K562 (cell line): ENCODE measurements around the gene EGR1. TPM values are rescaled to one million over a fixed set of nuclear protein-coding genes. Genes with fewer than 3 reads are reported as not detected.

Source experiments
- ARID4B ChIP-seq: sonication (generic); formaldehyde crosslinking; IDR thresholded peaks from 2 replicates; pipeline ENCODE4 v1.8.0; 2022; ENCODE audit warnings: mild to moderate bottlenecking, missing genetic modification reagents
- ATF1 ChIP-seq, 2 experiments: fragments of 450-650 bp in 1 of 2; IDR thresholded peaks; 2 replicates each; pipeline ENCODE4 v1.6.1; 2016; ENCODE audit warnings: missing compliant biosample characterization in 1 of 2, missing genetic modification characterization in 1 of 2
- ATF7 ChIP-seq: fragments of 450-650 bp; IDR thresholded peaks from 2 replicates; pipeline ENCODE4 v1.7.1; 2014; ENCODE audit warnings: mild to moderate bottlenecking, moderate library complexity
- BACH1 ChIP-seq: fragments of 200-800 bp; sonication (Bioruptor generic); IDR thresholded peaks from 2 replicates; pipeline ENCODE4 v1.6.1; 2016; ENCODE audit warnings: missing genetic modification characterization, missing compliant biosample characterization
- BCOR ChIP-seq: fragments of 450-650 bp; IDR thresholded peaks from 2 replicates; pipeline ENCODE4 v1.6.1; 2016
- BRCA1 ChIP-seq, 2 experiments: fragments of 450-650 bp in 1 of 2; sonication (generic) in 1 of 2; formaldehyde crosslinking in 1 of 2; IDR thresholded peaks; 2 replicates each; pipeline versions ENCODE4 v1.5.0 to v1.6.1; 2017 to 2020; ENCODE audit warnings: mild to moderate bottlenecking in 1 of 2, missing genetic modification reagents in 1 of 2
- E2F1 ChIP-seq: sonication (generic); formaldehyde crosslinking; IDR thresholded peaks from 2 replicates; pipeline ENCODE4 v1.8.1; 2023; ENCODE audit warnings: mild to moderate bottlenecking, missing genetic modification reagents, moderate library complexity
- ERF ChIP-seq: fragments of 450-650 bp; formaldehyde crosslinking; IDR thresholded peaks from 2 replicates; pipeline ENCODE4 v1.4.0; 2020; ENCODE audit warnings: mild to moderate bottlenecking, mixed read lengths
- JUNB ChIP-seq: fragments of 450-650 bp; formaldehyde crosslinking; conservative IDR thresholded peaks from 2 replicates; pipeline ENCODE4 v1.4.0; 2020; ENCODE audit warnings: mild to moderate bottlenecking
- MCM5 ChIP-seq: fragments of 450-650 bp; IDR thresholded peaks from 2 replicates; pipeline ENCODE4 v1.6.1; 2016; ENCODE audit warnings: low read depth
- NCOA2 ChIP-seq, 2 experiments: fragments of 450-650 bp; IDR thresholded peaks; 2 replicates each; pipeline ENCODE4 v1.6.1; 2018; ENCODE audit warnings: mild to moderate bottlenecking in 2 of 2, moderate library complexity in 1 of 2; ENCODE audit not compliant: partially characterized antibody in 2 of 2
- NFATC3 ChIP-seq: fragments of 450-650 bp; IDR thresholded peaks from 2 replicates; pipeline ENCODE4 v1.6.1; 2017; ENCODE audit warnings: mild to moderate bottlenecking
- RAD21 ChIP-seq, 2 experiments: fragments of 250-450 bp in 1 of 2; fragments of 450-650 bp in 1 of 2; sonication (Bioruptor Pico) in 1 of 2; formaldehyde crosslinking in 1 of 2; IDR thresholded peaks in 1 of 2; conservative IDR thresholded peaks in 1 of 2; 2 replicates each; pipeline versions ENCODE4 v1.4.0 to v1.8.0; 2020 to 2022; ENCODE audit warnings: mild to moderate bottlenecking in 2 of 2, moderate library complexity in 1 of 2
- RBM25 ChIP-seq: fragments of 200-400 bp; formaldehyde crosslinking; IDR thresholded peaks from 2 replicates; pipeline ENCODE4 v1.6.1; 2018; ENCODE audit warnings: low read length, low read depth, moderate library complexity; ENCODE audit not compliant: severe bottlenecking
- RFX5 ChIP-seq: IDR thresholded peaks from 2 replicates; pipeline ENCODE4 v1.6.1; 2011; ENCODE audit warnings: low read depth, mild to moderate bottlenecking, improper control_type of control experiment, low read length
- SMC3 ChIP-seq: conservative IDR thresholded peaks from 2 replicates; pipeline ENCODE4 v1.6.1; 2011; ENCODE audit warnings: low read depth, low read length, improper control_type of control experiment; ENCODE audit not compliant: insufficient read depth
- SP2 ChIP-seq: IDR thresholded peaks from 2 replicates; pipeline ENCODE4 v1.6.1; 2011; ENCODE audit warnings: mild to moderate bottlenecking, low read depth, low read length, moderate library complexity; ENCODE audit not compliant: poor library complexity, severe bottlenecking; ENCODE audit errors: extremely low read depth
- TCF7 ChIP-seq: sonication (generic); IDR thresholded peaks from 2 replicates; pipeline ENCODE4 v1.6.1; 2016; ENCODE audit warnings: antibody characterized with exemption, borderline replicate concordance
- ZBED1 ChIP-seq: IDR thresholded peaks from 2 replicates; pipeline ENCODE4 v1.6.1; 2014
- ZFP36 ChIP-seq: fragments of 150-350 bp; IDR thresholded peaks from 2 replicates; pipeline ENCODE4 v1.6.1; 2018; ENCODE audit warnings: low read length, low read depth; ENCODE audit not compliant: partially characterized antibody
- ZNF134 ChIP-seq: fragments of 250-450 bp; sonication (Bioruptor Pico); conservative IDR thresholded peaks from 2 replicates; pipeline ENCODE4 v1.4.0; 2020
- ZNF217 ChIP-seq: sonication (generic); formaldehyde crosslinking; IDR thresholded peaks from 2 replicates; pipeline ENCODE4 v1.8.0; 2022; ENCODE audit warnings: mild to moderate bottlenecking, missing genetic modification reagents
- ZNF644 ChIP-seq: fragments of 200-800 bp; sonication (Bioruptor generic); IDR thresholded peaks from 2 replicates; pipeline ENCODE4 v1.6.1; 2016; ENCODE audit warnings: low read depth, missing genetic modification characterization, missing compliant biosample characterization
- ZNF699 ChIP-seq: fragments of 250-450 bp; sonication (Bioruptor Pico); IDR thresholded peaks from 2 replicates; pipeline ENCODE4 v1.8.0; 2021; ENCODE audit warnings: mild to moderate bottlenecking, moderate library complexity; ENCODE audit not compliant: insufficient replicate concordance
- polyA plus RNA-seq, 8 experiments: library from polyadenylated mRNA; depleted of rRNA in 4 of 8; stranded (reverse) in 5 of 8; unstranded in 3 of 8; fragments of >200 nt; fragmentation: Nextera tagmentation in 2 of 8; fragmentation: Illumina TruSeq in 1 of 8; extraction: Ambion mirVana in 2 of 8; extraction: Trizol in 1 of 8; gene quantifications; 2 replicates each; pipeline versions ENCODE4 v1.2.1 to v1.2.3, GENCODE V29; 2011 to 2014; ENCODE audit warnings: inconsistent platforms in 1 of 8, missing spikeins in 1 of 8
- total RNA-seq, 7 experiments: library from RNA; depleted of rRNA in 6 of 7; stranded (reverse); fragments of >200 nt in 6 of 7; fragmentation: Illumina TruSeq in 2 of 7; extraction: Trizol in 2 of 7; gene quantifications; 2 replicates each; pipeline versions ENCODE4 v1.2.1 to v1.2.3, GENCODE V29; 2011 to 2021; ENCODE audit warnings: low replicate concordance in 1 of 7

The EGR1 gene
- total and polyA plus RNA-seq, 9 of the 15 experiments (the other 6 are each of a cell fraction or from before 2014, with no cell fraction given): 1.3 to 132 (median 21.5) TPM

DNA sequence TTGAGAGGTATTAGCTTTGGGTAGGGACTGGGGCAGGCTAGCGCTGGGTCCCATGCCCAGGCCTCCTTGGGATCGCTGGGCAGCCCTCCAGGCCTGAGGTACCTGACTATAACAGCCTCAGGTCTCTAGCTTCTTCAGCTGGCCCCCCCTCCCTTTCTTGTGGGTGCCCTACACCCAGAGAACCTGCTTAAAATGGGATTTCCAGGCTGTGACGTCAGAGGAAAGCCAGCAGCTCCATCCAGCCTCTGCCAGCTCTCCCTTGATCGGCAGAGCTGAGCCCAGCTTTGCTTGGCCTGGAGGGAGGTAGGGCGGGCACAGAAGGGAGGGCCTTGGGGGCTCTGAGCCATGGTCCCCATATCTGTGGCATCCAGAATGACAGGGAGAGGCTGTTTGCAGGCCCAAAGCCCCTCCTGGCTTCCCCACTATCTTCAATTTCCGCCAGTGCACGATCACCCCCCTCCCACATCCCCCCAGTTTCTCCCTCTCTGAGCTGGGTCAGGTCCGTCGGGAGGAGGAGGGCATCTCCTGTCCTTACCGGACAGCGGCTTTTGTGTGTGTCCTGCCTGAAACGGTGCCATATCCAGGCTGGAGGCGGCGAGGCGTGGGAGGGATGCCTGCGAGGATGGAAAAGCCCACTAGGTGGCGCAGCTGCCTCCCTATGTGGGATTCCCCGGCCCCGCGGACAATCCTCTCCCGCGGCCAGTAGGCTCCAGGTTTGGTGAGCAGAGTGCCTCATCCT, 15.6 kb upstream of the EGR1 start (continued):
- TF ChIP-seq E2F1 (CRISPR knock-in tag) (0 out of 2 replicates have a peak, but pooled peaks have one; percentile 39), ERF (CRISPR knock-in tag) (no peak), ZNF217 (no peak), ATF1 (CRISPR knock-in tag; IDR thresholded peaks at IDR 0.05) (no peak), ATF1 (tag; IDR thresholded peaks at IDR 0.05) (peak; percentile 65), SP2 (no peak), NFATC3 (no peak), ZNF134 (CRISPR knock-in tag) (no peak), RFX5 (no peak), BRCA1 (IDR thresholded peaks at IDR 0.05) (no peak), BRCA1 (CRISPR knock-in tag; IDR thresholded peaks at IDR 0.05) (no peak), BACH1 (tag) (no peak), ATF7 (0 out of 2 replicates have a peak, but pooled peaks have one; percentile 25), ARID4B (CRISPR knock-in tag) (no peak), ZNF644 (no peak), ZNF699 (no peak), SMC3 (peak; percentile 95), RAD21 (CRISPR knock-in tag; conservative IDR thresholded peaks at IDR 0.05 in 1 of 2, IDR thresholded peaks at IDR 0.05 in 1 of 2) (peak; percentile 91 to 96), ZFP36 (no peak), RBM25 (no peak), NCOA2 (IDR thresholded peaks at IDR 0.05; ENCODE audit: partially characterized antibody in 2 of 2) (no peak), JUNB (no peak), ZBED1 (no peak), MCM5 (no peak), BCOR (0 out of 2 replicates have a peak, but pooled peaks have one; percentile 30), TCF7 (no peak)
